ENCODE results near the gene BACH1.
"Not testable (repeated sequence)": the region's sequence is repeated elsewhere in the genome, so short reads cannot be mapped to it uniquely, and the experiment has no call there.

The BACH1 gene

DNA sequence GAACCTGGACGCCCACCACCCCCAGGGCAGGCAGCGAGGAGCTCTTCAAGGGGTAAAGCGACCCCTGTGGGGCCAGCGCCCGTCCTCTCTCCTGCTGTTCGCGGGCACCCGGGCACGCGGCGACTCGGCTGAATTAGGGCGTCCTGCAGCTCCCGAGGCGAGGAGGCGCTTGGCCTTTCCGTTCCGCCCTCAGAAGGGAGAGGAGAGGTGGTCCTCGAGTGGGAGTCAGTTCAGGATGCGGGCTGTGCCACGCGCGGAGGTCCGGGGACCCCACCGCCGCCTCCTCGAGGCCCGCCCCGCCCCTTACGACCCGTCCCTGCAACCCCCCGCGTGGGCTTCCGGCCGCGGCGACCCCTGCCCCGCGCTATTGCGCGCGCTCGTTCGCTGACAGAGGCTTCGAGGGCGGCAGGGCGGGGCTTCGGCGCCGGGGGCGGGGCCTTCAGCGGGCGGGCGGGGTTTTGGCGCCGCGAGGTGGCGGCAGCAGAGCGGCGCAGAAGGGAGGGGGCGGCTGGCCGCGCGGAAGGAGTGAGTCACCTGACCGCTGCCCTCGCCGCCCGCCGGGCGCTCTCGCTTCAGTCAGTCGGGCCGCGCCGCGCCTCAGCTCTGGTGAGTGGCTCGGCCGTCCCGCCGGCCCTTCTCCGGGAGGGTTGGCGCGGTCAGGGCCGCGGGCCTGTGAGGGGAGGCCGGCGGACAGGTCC lies at the start of gene BACH1:
Gene BACH1 (plus strand): TSS at position 575 of the 698 bp plus-strand sequence. CDS start 22,359 bp downstream, outside the sequence.
- DNase-seq: peak; percentile 88 to 90

DNA sequence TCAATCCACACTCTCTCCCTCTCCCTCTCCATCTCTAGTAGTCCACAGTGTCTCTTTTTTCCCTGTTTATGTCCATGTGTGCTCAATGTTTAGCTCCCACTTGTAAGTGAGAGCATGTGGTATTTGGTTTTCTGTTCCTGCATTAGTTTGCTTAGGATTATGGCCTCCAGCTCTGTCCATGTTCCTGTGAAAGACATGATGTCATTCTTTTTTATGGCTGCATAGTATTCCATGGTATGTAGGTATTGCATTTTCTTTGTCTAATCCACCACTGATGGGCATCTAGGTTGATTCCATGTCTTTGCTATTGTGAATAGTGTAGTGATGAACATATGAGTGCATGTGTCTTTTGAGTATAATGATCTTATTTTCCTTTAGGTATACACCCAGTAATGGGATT lies 49.4 kb upstream of the BACH1 start:
- not testable (repeated sequence) for DNase-seq

- DNase-seq: no peak
Measured at GRCh38 chr21:29250636-29251035, 48.1 kb upstream of the BACH1 start.

DNA sequence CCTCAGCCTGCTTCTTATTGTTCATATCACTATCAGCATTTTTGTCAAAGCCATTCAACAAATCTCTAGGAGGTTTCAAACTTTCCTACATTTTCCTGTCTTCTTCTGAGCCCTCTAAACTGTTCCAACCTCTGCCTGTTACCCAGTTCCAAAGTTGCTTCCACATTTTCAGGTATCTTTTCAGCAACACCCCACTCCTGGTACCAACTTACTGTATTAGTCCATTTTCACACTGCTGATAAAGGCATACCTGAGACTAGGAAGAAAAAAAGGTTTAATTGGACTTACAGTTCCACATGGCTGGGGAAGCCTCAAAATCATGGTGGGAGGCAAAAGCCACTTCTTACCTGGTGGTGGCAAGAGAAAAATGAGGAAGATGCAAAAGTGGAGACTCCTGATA lies 44.9 kb upstream of the BACH1 start:
- not testable (repeated sequence) for DNase-seq

DNA sequence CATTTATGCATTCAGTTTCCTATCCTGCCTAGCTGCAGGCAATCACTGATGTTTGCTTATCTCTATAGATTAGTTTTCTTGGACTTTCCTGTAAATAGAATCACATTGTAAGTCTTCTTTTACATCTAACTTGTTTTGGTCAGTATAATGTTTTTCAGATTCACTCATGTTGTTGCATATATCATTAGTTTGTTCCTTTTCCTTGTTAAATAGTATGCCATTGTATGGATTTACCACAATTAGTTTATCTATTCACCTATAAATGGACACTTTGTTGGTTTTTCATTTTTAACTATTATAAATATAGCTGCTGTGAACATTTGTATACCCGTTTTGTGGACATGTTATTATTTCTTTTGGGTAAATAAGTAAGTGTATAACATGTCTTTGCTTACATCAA lies 44.2 kb upstream of the BACH1 start:
- DNase-seq: no peak

GRCh38 chr21:29256126-29256910 lies 42.4 kb upstream of the BACH1 start:
- DNase-seq: no peak

- DNase-seq: no peak
Measured at GRCh38 chr21:29257701-29258100, 41.0 kb upstream of the BACH1 start.

DNA sequence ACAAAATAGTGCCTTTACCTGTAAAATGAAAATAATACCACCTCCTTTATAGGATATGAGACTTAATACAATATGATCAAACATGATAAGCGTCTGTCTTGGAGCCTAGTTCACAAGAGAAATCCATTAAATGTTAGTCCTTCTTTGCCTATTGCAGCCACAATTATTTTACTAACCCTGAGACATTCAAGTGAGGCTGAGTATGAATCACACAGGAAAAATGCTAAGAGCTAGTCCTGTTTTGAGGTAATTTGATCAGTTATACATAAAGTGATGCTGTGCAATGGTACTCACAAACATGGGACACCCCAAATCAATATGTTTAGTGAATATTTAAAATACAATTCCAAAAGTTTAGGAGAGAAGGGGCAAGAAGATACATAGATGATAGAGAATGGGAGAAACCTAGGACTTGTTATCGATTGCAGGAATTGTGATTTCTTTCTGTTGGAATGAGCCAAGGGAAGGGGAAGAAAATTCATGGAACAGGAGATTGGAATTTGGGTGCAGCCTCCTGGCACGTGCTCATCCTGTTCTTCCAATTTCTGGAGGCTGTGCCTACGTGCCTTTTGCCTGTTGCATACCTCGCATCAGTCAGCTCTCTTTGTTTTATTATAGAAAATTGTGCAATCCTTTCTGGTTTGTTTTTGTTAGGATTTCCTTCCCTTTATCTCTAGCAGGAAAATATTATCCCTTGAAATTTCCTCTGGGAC lies 39.9 kb upstream of the BACH1 start:
- no peak for DNase-seq

DNA sequence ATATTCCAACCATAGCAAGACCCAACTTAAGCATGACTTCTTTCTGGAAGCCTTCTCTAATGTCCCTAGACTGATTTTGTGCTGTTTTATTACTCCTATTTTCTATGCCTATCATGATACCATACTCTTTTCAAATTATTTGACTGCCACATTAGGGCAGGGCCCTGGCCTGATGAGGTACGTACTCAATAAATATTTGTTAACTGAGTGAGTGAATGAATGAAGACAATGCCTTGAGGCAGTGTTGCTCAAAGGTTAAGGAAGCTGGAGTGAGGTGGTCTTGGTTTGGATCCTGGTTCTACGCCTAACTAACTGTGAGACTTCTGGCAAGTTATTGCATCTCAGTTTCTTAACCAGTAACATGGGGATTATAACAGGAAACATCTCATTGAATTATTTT lies 38.3 kb upstream of the BACH1 start:
- no peak for DNase-seq

DNA sequence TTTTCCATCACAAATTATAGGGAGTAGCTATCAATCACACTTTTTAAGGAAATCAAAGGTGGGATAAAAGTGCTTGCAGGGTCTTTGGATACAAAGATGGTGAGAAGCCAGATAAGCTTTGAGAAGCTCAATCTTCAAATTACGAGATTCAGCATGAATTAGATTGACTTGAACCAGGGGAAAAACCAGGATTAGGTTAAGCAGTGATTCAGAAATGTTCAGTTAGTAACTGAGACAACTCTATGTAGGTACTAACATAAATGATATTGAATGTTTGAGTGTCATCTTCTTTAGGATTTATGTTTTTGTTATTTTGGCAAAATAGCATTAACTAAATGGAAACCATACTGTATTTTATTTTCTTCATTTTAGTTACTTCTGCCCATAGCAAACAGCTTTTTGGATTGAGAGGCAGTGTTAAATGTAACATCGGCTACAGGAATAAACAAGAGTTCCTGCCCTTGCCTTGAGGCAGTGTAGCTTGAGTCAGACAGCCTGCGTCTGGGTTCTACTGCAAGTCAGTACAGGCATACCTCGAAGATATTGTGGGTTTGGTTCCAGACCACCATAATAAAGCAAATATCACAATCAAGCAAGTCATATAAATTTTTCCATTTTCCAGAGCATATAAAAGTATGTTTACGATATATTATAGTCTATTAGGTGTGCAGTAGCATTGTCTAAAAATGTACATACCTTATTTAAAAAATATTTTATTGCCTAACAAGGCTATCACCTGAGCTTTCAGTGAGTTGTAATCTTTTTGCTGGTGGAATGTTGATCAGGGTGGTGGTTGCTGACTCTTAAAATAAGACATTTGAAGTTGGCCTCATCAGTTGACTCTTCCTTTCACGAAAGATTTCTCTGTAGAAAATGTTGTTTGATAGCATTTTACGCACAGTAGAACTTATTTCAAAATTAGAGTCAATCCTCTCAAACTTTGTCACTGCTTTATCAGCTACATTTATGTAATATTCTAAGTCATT lies 36.9 kb upstream of the BACH1 start:
- DNase-seq: no peak

GRCh38 chr21:29264721-29265120 lies 34.0 kb upstream of the BACH1 start:
- no peak for DNase-seq

GRCh38 chr21:29265690-29266479 lies 32.8 kb upstream of the BACH1 start:
- no peak for DNase-seq

DNA sequence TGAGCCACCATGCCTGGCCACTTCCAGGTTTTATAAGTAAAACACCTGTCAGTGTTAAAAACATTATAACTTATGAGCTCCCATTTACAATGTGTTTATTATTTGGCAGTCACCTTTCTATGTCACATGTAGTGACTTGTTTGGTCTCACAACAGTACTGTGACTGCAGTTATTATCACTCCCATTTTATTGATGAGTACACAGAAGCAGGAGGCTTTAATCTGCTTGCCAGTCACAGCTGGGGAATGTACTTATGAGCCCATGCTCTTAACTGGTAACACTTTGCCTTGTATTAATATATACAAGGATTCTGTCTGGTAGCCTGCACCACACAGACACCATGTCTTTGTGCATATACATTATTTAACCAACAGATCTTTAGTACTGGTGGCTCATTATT lies 31.1 kb upstream of the BACH1 start:
- DNase-seq: no peak

GRCh38 chr21:29271927-29272333 lies 26.8 kb upstream of the BACH1 start:
- DNase-seq: peak in 1 of 2 donors; percentile 4

DNA sequence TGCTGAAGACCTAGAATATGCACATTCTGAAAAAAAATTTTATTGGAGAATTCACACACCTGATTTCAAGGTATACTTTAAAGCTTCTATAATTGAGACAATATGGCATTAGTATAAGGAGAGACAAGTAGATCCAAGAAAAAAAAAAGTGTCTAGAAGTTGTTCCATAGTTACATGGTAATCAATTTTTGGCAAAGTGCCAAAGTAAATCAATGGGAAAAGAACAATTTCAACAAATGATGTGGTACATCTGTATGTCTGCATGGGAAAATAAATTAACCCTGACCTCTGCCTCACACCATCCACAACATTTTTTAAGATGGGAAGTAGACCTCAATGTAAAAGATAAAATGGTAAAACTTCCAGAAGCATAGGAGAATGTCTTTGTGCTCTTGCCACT lies 21.3 kb upstream of the BACH1 start:
- no peak for DNase-seq

DNA sequence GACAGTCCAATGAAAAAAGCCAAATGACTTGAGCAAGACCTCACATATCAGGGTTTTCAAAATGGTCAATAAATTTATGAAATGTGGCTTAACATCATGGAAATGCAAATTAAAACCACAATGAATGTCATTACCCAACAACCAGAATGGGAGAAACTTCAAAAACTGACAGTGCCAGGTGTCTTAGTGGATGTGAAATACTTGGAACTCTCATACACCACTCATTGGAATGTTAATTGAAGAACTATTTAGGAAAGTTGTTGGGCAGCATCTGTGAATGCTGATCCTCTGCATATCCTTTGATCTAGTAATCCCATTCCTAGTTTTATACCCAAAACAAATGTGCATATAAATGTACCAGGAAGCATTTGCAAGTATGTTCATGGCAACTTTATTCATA lies 19.2 kb upstream of the BACH1 start:
- DNase-seq: no peak

- DNase-seq: not testable (repeated sequence)
Measured at GRCh38 chr21:29281801-29282200, 16.9 kb upstream of the BACH1 start.

- no peak for DNase-seq
Measured at GRCh38 chr21:29287383-29287782, 11.3 kb upstream of the BACH1 start.

- DNase-seq: no peak
Measured at GRCh38 chr21:29288239-29288638, 10.5 kb upstream of the BACH1 start.

DNA sequence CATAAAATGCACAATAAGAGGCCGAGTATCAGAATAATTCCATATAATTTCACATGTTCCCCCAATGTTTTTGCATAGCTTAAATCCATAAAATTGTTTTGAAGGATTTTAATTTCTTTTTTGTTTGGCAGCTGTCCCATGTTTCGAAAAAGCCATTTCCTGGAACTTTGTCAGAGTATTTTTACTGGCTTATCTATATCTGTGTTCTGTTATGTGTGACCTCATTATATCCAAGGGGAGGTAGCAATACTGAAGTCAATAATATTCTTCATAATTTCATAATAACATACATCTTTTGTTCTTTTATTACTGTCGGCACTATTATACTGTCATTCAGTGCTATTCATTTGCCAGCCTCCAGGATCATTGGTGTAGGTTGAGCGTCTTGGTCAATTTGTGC lies 9.4 kb upstream of the BACH1 start:
- DNase-seq: no peak

DNA sequence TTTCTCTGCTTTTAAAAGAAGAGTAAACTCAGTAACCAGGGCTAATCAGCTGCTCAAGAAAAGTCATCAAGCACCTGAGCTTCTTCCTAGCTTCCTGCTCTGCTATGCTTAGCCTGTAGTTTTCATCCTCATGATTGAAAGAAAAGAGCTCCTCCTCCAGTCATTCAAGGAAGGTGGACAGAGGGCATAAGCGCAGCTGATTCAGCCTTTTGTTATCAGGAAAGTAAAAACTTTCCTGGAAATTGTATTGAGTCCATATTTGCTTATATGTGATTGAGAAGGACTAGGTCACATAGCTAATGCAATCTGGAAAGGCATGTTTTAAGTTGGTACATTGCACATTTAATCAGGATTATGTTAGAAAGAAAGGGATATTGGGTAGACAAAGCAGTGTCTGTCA lies 8.5 kb upstream of the BACH1 start:
- DNase-seq: no peak

- DNase-seq: peak in 1 of 2 donors; percentile 71
Measured at GRCh38 chr21:29293495-29293894, 5.2 kb upstream of the BACH1 start.
